Kidney epithelial cell (primary cell): ENCODE measurements around the gene PIEZO1. TPM values are rescaled to one million over a fixed set of nuclear protein-coding genes. Genes with fewer than 3 reads are reported as not detected.

Experiments used
- DNase-seq: peaks from one replicate; pipeline ENCODE4 v3.0.0-alpha.2; 2010; ENCODE audit warnings: low read depth
- H3K27me3 ChIP-seq: 2 replicates; pipeline ENCODE4 v1.6.0; 2011; ENCODE audit warnings: low read length; ENCODE audit not compliant: control insufficient read depth, insufficient read depth
- H3K36me3 ChIP-seq: 2 replicates; pipeline ENCODE4 v1.5.1; 2011; ENCODE audit warnings: low read length; ENCODE audit not compliant: control insufficient read depth, insufficient read depth
- H3K4me3 ChIP-seq: 2 replicates; pipeline ENCODE4 v1.5.1; 2011; ENCODE audit warnings: low read depth, mild to moderate bottlenecking, control low read depth, low read length
- total RNA-seq: library from RNA; depleted of rRNA; stranded (reverse); fragments of >200 nt; gene quantifications from 2 replicates; pipeline ENCODE4 v1.2.3, GENCODE V29; 2015
- TF ChIP-seq, protein P1 (sequence below): IDR thresholded peaks from 2 replicates; pipeline ENCODE4 v1.5.1; 2011; ENCODE audit warnings: mild to moderate bottlenecking, moderate library complexity, low read length, control low read depth, inconsistent platforms; ENCODE audit not compliant: insufficient read depth, poor library complexity, severe bottlenecking

Gene PIEZO1
- total RNA-seq, 1 donor from 2014 or later = 309 TPM

DNA sequence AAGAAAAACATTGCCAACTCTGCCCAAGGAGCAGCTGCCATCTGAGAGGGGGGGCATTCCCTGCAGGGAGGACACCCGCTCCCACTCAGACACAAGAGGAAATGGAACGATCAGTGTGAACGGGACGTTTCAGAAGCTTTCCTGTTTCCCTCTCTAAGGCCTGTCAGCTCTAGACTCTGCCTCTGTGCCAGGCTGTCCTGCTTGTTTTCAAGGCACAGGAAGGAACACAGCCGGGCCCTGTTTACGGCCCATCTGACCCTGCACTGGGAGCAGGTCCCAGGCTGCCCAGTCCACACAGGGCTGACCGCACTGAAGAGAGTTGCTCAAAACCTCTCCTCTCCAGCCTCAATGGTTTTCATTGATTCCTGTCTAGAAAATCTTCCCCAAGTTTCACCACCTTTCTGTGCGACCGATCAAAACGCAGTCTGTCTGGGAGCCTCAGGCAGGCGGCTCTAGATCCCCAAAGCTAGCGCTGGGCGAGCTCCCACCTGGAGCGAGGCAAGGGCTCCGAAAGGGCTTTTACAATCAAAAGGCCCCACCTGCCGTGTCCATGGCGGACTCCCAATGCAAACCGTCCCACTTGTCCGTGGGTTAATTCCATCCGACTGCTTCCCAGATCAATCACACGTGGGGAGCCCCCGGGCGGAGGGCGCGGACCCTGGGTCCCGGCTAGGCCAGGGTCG, 1.5 kb downstream of the PIEZO1 start:
- Histone ChIP-seq H3K27me3 (no peaks in the 10 kb centered on the region), H3K4me3 (peak overlapping the region; percentile 55), H3K36me3 (no peaks in the 10 kb centered on the region)
- TF ChIP-seq, protein P1, sequence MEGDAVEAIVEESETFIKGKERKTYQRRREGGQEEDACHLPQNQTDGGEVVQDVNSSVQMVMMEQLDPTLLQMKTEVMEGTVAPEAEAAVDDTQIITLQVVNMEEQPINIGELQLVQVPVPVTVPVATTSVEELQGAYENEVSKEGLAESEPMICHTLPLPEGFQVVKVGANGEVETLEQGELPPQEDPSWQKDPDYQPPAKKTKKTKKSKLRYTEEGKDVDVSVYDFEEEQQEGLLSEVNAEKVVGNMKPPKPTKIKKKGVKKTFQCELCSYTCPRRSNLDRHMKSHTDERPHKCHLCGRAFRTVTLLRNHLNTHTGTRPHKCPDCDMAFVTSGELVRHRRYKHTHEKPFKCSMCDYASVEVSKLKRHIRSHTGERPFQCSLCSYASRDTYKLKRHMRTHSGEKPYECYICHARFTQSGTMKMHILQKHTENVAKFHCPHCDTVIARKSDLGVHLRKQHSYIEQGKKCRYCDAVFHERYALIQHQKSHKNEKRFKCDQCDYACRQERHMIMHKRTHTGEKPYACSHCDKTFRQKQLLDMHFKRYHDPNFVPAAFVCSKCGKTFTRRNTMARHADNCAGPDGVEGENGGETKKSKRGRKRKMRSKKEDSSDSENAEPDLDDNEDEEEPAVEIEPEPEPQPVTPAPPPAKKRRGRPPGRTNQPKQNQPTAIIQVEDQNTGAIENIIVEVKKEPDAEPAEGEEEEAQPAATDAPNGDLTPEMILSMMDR = no peak
- no peak for DNase-seq

DNA sequence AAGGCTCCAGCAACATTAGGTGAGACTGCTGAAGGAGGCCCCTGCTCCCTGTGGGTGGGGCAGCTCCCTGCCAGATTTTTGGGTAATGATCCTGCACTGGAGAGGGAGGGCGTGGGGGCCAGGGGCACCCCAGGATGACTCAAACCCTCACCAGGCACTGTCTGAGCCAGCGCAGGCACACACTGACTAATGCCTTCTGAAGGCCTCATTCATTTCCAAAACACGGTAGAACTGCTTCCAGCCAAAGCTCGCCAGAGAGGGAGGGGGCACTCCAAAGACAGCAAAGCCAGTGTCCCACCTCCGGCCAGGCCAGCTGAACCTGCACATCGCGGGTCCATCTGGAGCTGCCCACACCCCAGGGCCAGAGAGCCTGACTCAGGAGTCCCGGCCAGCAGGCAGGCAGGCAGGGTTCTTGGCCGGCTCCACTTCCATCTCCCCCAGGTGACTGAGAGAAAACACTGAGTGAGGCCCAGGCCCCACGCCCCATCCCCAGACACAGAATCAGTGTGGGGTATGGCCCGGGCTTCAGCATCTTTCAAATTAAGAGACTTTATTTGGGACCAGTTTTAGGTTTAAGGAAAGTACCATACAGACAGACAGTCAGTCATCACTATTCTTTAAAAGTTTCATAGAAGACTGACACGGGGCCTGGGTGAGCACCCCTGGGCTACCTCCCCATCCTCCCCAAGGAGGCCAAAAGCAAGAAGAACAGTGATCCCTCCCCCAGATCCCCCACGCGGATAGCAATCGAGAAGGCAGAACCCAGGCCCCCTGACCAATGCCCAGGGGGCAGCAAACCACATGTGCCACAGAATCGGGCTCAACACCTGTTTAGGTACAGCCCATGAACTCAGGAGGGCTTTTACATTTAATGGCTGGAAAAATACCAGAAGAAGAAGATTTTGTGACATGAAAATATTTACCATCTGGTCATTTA, 2.3 kb downstream of the PIEZO1 start:
- DNase-seq = no peak
- Histone ChIP-seq H3K4me3 (peak overlapping the region; percentile 9), H3K36me3 (no peaks in the 10 kb centered on the region), H3K27me3 (no peaks in the 10 kb centered on the region)
- TF ChIP-seq, protein P1 = no peak

DNA sequence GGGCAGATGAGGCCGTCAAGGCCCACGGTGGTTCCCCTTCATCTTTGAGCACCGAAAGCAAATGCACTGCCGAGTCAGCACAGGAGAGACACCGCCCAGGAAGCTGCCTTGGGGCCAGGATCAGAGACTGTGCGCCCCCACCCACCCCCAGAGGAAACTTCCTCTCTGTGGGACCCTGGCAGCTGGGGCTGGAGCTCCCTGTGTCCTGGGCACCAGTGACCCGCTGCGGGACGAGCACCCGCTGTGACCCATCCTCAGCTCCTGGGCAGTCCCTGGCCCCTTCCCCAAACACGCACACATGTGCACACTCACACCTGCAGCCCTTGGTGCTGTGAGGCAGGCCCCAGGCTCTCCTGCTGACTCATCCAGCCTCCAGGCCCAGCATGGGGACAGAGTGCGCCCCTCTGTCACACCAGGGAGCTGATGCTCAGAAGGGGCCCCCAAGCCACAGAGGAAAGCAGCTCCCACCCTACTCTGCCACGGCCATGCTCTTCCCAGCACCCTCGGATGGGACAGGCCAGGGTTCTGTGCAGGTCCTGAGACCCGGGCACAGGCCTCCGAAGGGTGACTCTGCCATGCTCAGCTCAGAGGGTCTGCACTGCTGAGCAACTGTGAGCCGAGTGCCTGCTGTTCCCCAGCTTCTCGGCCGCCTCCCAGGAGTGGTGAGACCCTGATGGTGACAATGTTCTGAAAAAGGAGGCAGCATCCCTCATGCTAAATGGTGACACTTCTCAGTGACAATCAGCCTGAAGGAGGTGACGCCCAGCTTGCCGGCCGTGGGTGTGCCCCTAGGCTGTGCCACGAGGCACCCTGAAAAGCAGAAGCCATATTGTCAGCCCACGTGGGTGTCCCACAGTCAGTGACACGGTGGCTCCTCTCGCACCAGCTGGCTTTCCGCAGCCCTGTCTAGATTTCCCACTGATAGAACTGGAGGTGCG, 3.6 kb downstream of the PIEZO1 start:
- no peak for DNase-seq
- TF ChIP-seq, protein P1 = no peak
- Histone ChIP-seq H3K4me3 (no peak overlapping the region), H3K36me3 (no peaks in the 10 kb centered on the region), H3K27me3 (no peaks in the 10 kb centered on the region)

DNA sequence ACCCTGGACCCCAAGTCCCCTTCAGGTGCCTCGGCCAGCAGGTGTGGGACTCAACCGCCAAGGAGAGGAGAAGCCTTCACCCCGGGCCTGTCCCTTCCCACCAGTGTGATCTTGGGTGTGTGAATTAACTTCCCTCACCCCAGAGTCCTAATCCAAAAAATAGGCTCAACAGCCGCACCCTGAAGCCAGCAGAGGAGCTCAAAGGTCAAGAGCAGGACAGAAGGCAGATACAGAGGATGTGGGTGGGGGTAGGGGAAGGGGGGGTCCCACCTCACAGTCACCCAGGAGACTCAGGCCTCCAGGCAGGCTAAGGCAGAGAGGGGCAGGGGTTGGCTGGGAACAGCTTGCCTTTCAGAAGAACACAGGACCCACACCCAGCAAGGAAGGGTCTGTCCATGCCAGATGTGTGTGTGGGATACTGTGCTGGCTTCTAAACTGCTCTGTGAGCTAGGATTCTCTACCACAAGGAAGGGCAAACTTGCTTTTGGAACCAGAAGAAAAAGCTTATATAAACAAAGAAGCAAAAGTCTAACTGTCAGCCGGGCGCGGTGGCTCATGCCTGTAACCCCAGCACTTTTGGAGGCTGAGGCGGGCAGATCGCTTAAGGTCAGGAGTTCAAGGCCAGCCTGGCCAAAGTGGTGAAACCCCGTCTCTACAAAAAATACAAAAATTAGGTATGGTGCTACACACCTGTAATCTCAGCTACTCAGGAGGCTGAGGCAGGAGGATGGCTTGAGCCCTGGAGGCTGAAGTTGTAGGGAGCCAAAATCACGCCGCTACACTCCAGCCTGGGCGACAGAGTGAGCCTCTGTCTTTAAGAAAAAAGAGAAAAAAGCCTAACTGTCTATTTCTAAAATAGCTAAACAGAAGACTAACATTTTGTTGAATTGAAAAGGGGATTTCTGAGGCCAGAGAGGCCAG, 4.6 kb downstream of the PIEZO1 start:
- H3K4me3 ChIP-seq = no peak overlapping the region
- H3K27me3 ChIP-seq = no peaks in the 10 kb centered on the region
- DNase-seq = no peak
- H3K36me3 ChIP-seq = no peaks in the 10 kb centered on the region
- TF ChIP-seq, protein P1 = no peak
